ENCODE data around the gene UFSP2.

DNA sequence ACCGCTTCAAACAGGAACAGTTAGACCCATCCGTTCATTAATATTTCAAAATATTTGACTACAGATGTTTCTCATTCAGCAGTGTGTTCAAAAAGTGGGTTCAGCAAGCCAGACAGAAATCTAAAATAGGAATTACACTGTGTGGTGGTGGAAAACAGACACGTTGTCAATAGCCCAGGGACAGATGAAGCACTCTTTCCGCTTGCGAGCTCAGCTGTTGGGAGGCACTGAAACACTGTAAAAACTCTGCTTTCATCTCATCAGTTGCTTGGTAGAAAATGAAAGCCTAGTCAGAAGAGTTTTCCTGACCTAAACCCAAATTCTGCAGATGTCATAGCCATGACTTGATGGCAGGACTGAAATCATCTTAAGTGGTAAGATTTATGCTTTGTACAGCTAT is 68.6 kb downstream of the UFSP2 start:
- TF ChIP-seq POLR2AphosphoS5 (IDR thresholded peaks at IDR 0.05) = no peak
- TF ChIP-seq, protein P1, sequence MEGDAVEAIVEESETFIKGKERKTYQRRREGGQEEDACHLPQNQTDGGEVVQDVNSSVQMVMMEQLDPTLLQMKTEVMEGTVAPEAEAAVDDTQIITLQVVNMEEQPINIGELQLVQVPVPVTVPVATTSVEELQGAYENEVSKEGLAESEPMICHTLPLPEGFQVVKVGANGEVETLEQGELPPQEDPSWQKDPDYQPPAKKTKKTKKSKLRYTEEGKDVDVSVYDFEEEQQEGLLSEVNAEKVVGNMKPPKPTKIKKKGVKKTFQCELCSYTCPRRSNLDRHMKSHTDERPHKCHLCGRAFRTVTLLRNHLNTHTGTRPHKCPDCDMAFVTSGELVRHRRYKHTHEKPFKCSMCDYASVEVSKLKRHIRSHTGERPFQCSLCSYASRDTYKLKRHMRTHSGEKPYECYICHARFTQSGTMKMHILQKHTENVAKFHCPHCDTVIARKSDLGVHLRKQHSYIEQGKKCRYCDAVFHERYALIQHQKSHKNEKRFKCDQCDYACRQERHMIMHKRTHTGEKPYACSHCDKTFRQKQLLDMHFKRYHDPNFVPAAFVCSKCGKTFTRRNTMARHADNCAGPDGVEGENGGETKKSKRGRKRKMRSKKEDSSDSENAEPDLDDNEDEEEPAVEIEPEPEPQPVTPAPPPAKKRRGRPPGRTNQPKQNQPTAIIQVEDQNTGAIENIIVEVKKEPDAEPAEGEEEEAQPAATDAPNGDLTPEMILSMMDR (IDR thresholded peaks at IDR 0.05) = no peak
